BJ (cell line): ENCODE measurements around the gene TPST1. TPM values are rescaled to one million over a fixed set of nuclear protein-coding genes. Genes with fewer than 3 reads are reported as not detected.
"Not testable (repeated sequence)": the region's sequence is repeated elsewhere in the genome, so short reads cannot be mapped to it uniquely, and the experiment has no call there.

ENCODE experiments used
- CTCF ChIA-PET: fragments of 350-600 bp; formaldehyde crosslinking; extraction: SDS; loops from one replicate; lab custom pipeline; 2021; ENCODE audit warnings: antibody characterized with exemption, inconsistent platforms; lab: Yijun Ruan, JAX
- POLR2A ChIA-PET: fragments of 300-600 bp; sonication (Branson Sonifier 250); formaldehyde crosslinking; extraction: SDS; loops from one replicate; lab custom pipeline; 2021; ENCODE audit warnings: antibody characterized with exemption; lab: Charles Lee
- DNase-seq: peaks from one replicate; pipeline ENCODE4 v3.0.0-alpha.2; 2011; ENCODE audit warnings: low read depth
- H3K27me3 ChIP-seq: 2 replicates; pipeline ENCODE4 v1.6.0; 2011; ENCODE audit warnings: low read length; ENCODE audit not compliant: control insufficient read depth, insufficient read depth
- H3K36me3 ChIP-seq: 2 replicates; pipeline ENCODE4 v1.5.1; 2011; ENCODE audit warnings: low read length; ENCODE audit not compliant: control insufficient read depth, insufficient read depth
- H3K4me3 ChIP-seq: 2 replicates; pipeline ENCODE4 v1.5.1; 2011; ENCODE audit warnings: low read depth, mild to moderate bottlenecking, control low read depth, low read length
- CTCF ChIP-seq: IDR thresholded peaks from 2 replicates; pipeline ENCODE4 v1.5.1; 2011; ENCODE audit warnings: low read depth, mild to moderate bottlenecking, control low read depth, inconsistent platforms, low read length, moderate library complexity; ENCODE audit not compliant: insufficient read depth
- polyA plus RNA-seq: library from polyadenylated mRNA; depleted of rRNA; stranded (reverse); fragments of >200 nt; gene quantifications from 2 replicates; pipeline ENCODE4 v1.2.3, GENCODE V29; 2011

The TPST1 gene
- polyA plus RNA-seq, 1 experiment, result 34.9 TPM

- no peak for TF ChIP-seq CTCF
- no peak for DNase-seq
- CTCF ChIA-PET, result interaction anchor here (1.0 to 1.6 kb wide), 2 partner anchors 14 to 23 kb away, joined by 3 to 4 read pairs; no protein-coding TSS in a partner anchor
- H3K27me3 ChIP-seq, result no peaks in the 10 kb centered on the region
- H3K36me3 ChIP-seq, result no peaks in the 10 kb centered on the region
- POLR2A ChIA-PET, result no interaction called here
- no peak overlapping the region for H3K4me3 ChIP-seq
These were observed 31.3 kb upstream of the TPST1 start for GRCh38 chr7:66173856-66174255.

GRCh38 chr7:66175006-66175405, 30.1 kb upstream of the TPST1 start:
- H3K27me3 ChIP-seq, H3K4me3 ChIP-seq, DNase-seq, POLR2A ChIA-PET, H3K36me3 ChIP-seq: not testable (repeated sequence)
- CTCF ChIA-PET, result interaction anchor here (1.0 to 1.6 kb wide), 2 partner anchors 13 to 22 kb away, joined by 3 to 4 read pairs; no protein-coding TSS in a partner anchor

- Histone ChIP-seq H3K36me3 (no peaks in the 10 kb centered on the region), H3K27me3 (no peaks in the 10 kb centered on the region), H3K4me3 (no peak overlapping the region)
- ChIA-PET POLR2A (no interaction called here), CTCF (interaction anchor here (0.7 kb wide), 1 partner anchor 30 kb away, joined by 3 read pairs; no protein-coding TSS in a partner anchor)
- no peak for DNase-seq
- no peak for TF ChIP-seq CTCF
These were observed 28.2 kb upstream of the TPST1 start for GRCh38 chr7:66176914-66177313.

- TF ChIP-seq CTCF, result no peak
- Histone ChIP-seq H3K36me3 (no peaks in the 10 kb centered on the region), H3K4me3 (no peak overlapping the region), H3K27me3 (no peaks in the 10 kb centered on the region)
- POLR2A ChIA-PET, result no interaction called here
- no peak for DNase-seq
- CTCF ChIA-PET, result no interaction called here
These were observed 26.9 kb upstream of the TPST1 start for GRCh38 chr7:66178258-66178657.

- Histone ChIP-seq H3K4me3 (no peak overlapping the region), H3K27me3 (no peaks in the 10 kb centered on the region), H3K36me3 (no peaks in the 10 kb centered on the region)
- DNase-seq, result no peak
- CTCF ChIA-PET, result interaction anchor here (1.0 to 1.2 kb wide), 2 partner anchors 10 to 60 kb away, joined by 3 to 4 read pairs; no protein-coding TSS in a partner anchor
- POLR2A ChIA-PET, result no interaction called here
- TF ChIP-seq CTCF, result no peak
These were observed 23.8 kb upstream of the TPST1 start for GRCh38 chr7:66181329-66181728.

GRCh38 chr7:66181845-66182244, 23.3 kb upstream of the TPST1 start:
- CTCF ChIA-PET, result interaction anchor here (1.0 to 1.2 kb wide), 2 partner anchors 11 to 61 kb away, joined by 3 to 4 read pairs; no protein-coding TSS in a partner anchor
- DNase-seq, result no peak
- H3K36me3 ChIP-seq, result no peaks in the 10 kb centered on the region

More at GRCh38 chr7:66181845-66182244, 23.3 kb upstream of the TPST1 start:
- POLR2A ChIA-PET, result no interaction called here
- no peak for TF ChIP-seq CTCF
- Histone ChIP-seq H3K27me3 (no peaks in the 10 kb centered on the region), H3K4me3 (no peak overlapping the region)
